Spinal cord (tissue), 10 donors: ENCODE results near the gene TNKS1BP1. TPM values are rescaled to one million over a fixed set of nuclear protein-coding genes. Genes with fewer than 3 reads are reported as not detected.

Experiments
- DNase-seq, 6 donors: peaks; one replicate each; pipeline versions ENCODE4 v3.0.0 to v3.0.0-alpha.2; 2013 to 2015; ENCODE audit warnings: low spot score in 6 of 6, low read depth in 4 of 6
- H3K27ac ChIP-seq: one replicate; pipeline ENCODE4 v1.5.1; 2013; ENCODE audit warnings: low read depth, low read length, control low read depth
- H3K27me3 ChIP-seq: one replicate; pipeline ENCODE4 v1.6.1; 2013; ENCODE audit warnings: low read length; ENCODE audit not compliant: control insufficient read depth, insufficient read depth
- H3K36me3 ChIP-seq: one replicate; pipeline ENCODE4 v1.6.1; 2013; ENCODE audit warnings: low read length; ENCODE audit not compliant: control insufficient read depth, insufficient read depth
- H3K4me1 ChIP-seq: one replicate; pipeline ENCODE4 v1.6.1; 2013; ENCODE audit warnings: low read length; ENCODE audit not compliant: control insufficient read depth, insufficient read depth
- H3K4me3 ChIP-seq: one replicate; pipeline ENCODE4 v1.5.1; 2013; ENCODE audit warnings: low read depth, low read length, control low read depth
- H3K9me3 ChIP-seq: one replicate; pipeline ENCODE4 v1.6.1; 2013; ENCODE audit warnings: low read length; ENCODE audit not compliant: control insufficient read depth, insufficient read depth
- WGBS: methylation state at CpG from one replicate; pipeline ENCODE4 v1.1.5; 2013; ENCODE audit warnings: missing lambda C conversion rate; ENCODE audit not compliant: insufficient coverage; 5-methylcytosine and 5-hydroxymethylcytosine counted together
- polyA plus RNA-seq, 2 donors: library from polyadenylated mRNA; unstranded; fragments of 120-200 nt; gene quantifications; one replicate each; pipeline ENCODE4 v1.2.1, GENCODE V29; 2013; ENCODE audit not compliant: insufficient read length in 2 of 2
- total RNA-seq, 2 donors: library from RNA; depleted of rRNA in 1 of 2; stranded (reverse); fragments of 120-200 nt in 1 of 2; fragments of >200 nt in 1 of 2; gene quantifications; one replicate each; pipeline versions ENCODE4 v1.2.3 to v1.2.4, GENCODE V29; 2013 to 2014
- donor health status: healthy.

The TNKS1BP1 gene
- total and polyA plus RNA-seq, 4 donors, result 17.2 to 58.3 (median 43.5) TPM

DNA sequence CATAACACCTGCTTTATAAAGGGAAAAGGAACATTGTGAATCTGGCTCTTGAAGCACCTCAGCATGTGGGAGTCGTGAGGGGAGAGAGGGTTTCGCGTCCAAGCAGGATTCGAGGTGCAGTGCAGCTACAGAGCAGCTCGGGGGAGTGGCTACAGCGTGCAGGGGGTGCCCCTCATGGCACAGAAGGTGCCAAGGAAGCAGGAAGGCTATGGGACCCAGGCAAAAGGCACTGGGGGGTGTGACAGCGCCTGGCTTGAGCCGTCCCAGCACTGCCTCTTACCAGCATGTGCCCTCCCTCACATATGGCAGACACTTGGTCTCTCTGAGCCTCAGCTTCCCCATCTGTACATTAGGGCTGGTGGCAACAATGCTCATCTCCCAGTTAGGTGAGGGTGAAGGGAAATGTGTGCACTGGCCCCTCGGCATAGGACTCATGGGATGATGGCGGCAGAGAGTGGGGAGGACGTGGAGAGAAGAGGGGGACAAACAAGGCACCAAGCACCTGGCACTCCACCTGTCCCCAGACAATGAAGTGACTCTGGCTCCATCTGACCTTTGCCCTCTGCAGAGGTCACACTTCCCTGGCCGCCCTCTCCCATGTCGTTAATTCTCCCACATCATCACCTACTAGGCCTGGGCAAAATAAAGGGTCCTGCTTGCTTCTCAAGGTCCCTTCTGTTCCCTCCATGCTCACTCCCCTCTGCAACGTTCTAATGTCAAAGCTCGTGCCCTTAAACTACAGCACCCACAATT, 10.4 kb downstream of the TNKS1BP1 start:
- no peak overlapping the region for H3K4me3 ChIP-seq
- H3K9me3 ChIP-seq, result no peaks in the 10 kb centered on the region
- H3K27me3 ChIP-seq, result no peaks in the 10 kb centered on the region
- no peak for DNase-seq
- H3K27ac ChIP-seq, result no peak overlapping the region
- WGBS, result 83% methylated on average over 12 of the region's 15 CpGs
- peaks cover 46% of the 10 kb centered on the region for H3K4me1 ChIP-seq
- H3K36me3 ChIP-seq, result peaks cover 89% of the 10 kb centered on the region

DNA sequence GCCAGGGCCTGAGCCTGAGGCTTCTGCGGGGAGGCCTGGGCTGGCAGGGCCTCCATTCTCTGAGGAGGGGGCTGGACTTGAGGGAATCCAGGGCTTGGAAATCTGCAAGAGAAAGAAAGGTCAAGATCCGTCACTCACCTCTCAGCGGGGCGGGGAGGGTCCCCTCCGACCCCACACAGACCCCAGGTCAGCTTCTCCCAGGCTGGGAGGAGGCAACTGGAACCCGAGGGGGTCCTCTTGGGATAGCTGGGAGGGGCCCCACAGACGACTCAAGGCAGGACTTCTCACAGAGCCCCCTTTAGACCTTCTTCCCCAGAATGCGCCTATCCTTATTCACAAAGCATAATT, 11.0 kb downstream of the TNKS1BP1 start:
- WGBS, result 50% methylated on average over 5 of the region's 8 CpGs
- DNase-seq, result no peak
- no peak overlapping the region for H3K4me3 ChIP-seq
- H3K27me3 ChIP-seq, result no peaks in the 10 kb centered on the region
- peaks cover 46% of the 10 kb centered on the region for H3K4me1 ChIP-seq
- H3K36me3 ChIP-seq, result peaks cover 92% of the 10 kb centered on the region
- H3K9me3 ChIP-seq, result no peaks in the 10 kb centered on the region
- H3K27ac ChIP-seq, result no peak overlapping the region

DNA sequence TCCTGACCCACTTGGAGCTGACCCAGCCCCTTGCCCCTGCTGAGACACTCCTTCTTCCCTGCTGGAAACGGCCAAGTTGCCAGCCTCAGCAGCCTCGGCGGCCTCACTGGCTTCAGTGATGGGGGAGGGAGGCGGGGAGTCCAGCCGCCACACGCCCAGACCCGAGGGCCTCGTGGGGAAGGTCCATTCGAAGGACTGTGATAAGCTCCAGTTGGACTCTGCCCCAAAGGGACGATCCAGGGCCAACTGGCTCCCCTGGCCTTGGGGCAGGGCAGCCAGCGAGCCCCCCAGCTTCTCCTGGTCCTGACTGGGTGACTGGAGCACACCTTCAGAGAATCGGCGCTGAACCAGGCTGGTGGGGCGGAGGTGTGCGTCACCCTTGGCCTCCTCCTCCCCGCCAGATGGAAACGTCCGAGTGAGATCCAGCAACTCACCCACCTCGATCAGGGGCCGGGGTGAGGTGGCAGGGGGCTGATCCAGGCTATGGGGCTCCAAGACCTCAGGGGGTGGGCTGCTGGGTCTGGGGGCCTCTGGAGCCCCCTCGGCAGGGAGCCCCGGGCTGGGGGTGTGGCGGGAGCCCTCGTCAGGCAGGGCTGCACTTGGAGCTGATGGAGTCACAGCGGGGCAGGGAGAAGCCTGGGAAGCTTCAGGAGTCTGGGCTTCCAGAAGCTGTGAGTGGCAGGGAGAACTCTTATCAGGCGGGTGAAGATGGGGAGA, 11.5 kb downstream of the TNKS1BP1 start:
- 78% methylated on average over 26 of the region's 26 CpGs for WGBS
- H3K4me1 ChIP-seq, result peaks cover 42% of the 10 kb centered on the region
- H3K9me3 ChIP-seq, result no peaks in the 10 kb centered on the region
- DNase-seq, result no peak
- no peaks in the 10 kb centered on the region for H3K27me3 ChIP-seq
- peaks cover 92% of the 10 kb centered on the region for H3K36me3 ChIP-seq
- H3K4me3 ChIP-seq, result no peak overlapping the region
- H3K27ac ChIP-seq, result no peak overlapping the region

DNA sequence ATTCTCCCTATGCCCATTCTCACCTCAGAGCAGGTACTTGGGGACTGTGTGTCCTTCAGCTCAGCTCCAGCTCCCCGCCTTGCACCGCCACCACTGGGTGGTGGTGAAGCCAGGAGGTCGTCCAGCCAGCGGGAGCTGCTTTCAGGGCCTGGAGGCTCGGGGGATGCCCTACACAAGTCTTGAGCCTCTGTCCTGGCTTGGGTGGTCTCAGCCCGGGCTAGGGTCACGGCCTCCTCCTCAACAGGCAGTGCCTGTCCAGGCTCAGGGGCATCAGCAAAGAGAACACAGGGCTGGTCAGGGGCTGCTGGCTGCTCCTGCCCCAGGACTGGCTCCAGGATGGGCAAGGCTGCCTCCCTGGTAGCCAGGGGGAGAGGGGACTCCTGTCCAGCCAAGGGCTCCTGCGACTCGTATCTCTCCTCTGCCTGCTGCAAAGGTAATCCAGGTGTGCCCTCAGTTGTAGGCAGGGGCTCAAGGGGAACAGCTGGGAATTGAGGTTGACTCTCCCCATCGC, 12.2 kb downstream of the TNKS1BP1 start:
- Histone ChIP-seq H3K27ac (no peak overlapping the region), H3K27me3 (no peaks in the 10 kb centered on the region), H3K4me3 (no peak overlapping the region), H3K9me3 (no peaks in the 10 kb centered on the region), H3K4me1 (peaks cover 36% of the 10 kb centered on the region), H3K36me3 (peaks cover 87% of the 10 kb centered on the region)
- WGBS, result 88% methylated on average over 10 of the region's 10 CpGs
- DNase-seq, result no peak

DNA sequence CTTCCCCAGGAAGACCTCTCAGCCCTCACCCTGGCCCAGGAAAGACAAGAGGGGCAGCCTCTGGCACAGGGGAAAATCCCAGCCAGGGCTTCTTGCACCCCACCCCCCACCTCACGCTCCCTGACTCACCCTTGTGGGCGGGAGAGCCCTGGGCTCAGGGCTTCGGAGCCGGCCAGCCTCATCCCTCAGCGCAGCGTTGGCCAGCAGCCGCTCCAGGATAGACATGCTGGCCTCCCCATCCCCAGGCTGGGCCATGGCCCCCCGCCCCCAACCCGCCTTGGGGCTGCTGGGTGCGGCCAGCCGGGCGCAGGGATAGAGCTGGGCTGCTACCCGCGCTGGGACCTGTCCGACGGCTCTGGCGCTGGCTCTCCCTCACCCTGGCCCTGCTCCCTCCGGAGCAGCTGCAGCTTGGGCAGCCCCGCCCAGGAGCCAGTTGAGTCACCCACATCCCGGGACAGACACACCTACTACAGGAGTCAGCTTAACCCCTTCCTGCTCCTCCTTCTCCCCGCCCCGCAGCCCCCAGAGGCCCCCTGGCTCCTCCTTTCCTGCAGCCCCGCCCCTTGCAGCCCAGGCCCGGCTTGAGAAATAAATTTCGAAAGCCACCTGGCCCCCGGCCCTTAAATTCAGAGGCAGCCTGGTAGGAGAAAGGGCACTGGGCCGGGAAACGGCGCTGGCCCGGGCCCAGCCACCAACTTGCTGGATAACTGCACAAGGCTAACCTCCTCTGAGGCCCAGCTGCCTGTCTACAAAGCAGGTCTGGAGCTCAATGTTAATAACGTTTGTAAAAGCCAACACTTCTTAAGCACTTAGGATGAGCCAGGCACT, 13.4 kb downstream of the TNKS1BP1 start:
- 14% methylated on average over 31 of the region's 31 CpGs for WGBS
- DNase-seq, result peak in 3 of 6 donors; percentile 9 to 82 (median 59)
- H3K4me1 ChIP-seq, result peaks cover 34% of the 10 kb centered on the region
- H3K27me3 ChIP-seq, result no peaks in the 10 kb centered on the region
- peak overlapping the region; percentile 61 for H3K27ac ChIP-seq
- H3K9me3 ChIP-seq, result no peaks in the 10 kb centered on the region
- peaks cover 79% of the 10 kb centered on the region for H3K36me3 ChIP-seq
- peak overlapping the region; percentile 1 for H3K4me3 ChIP-seq

DNA sequence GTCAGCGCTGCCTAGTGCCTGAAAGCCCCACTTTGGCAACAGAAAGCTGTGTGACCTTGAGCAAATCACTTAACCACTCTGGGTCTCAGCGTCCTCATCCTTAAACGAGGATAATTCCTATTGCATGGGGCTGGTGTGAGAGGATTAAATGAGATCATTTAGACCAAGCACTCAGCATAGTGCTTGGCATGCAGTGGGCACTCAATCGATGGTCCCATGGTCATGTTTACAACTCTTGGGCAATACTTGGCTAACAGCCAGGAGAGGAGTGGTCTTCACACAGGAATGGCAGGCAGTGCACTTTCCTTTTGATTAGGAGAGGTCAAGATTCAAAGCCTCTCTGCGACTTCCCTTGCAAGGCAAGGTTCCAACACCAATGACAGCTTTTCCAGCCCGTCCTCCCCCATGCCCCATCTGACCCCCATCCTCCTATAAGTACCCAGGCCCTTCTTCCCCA, 14.1 kb downstream of the TNKS1BP1 start:
- peak overlapping the region; percentile 1 for H3K4me3 ChIP-seq
- peak overlapping the region; percentile 61 for H3K27ac ChIP-seq

DNA sequence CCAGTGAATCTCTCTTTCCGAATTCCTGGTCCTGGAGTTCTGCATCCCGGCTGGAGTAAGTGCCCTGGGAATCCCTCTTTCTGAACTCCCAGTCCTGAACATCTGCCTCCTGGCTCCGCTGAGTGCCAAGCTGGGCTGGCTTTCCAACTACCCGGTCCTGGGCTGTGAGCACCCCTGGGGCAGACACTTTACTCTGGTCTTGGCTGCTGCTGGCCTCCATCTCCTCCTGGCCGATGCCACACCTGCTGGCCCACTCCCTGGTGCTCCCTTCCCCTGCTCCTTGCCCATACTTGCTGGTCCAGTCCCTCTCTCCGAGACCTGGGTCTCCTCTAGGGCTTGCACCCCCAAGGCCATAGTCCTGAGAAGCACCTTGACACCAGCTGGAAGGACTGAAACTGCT, 14.7 kb downstream of the TNKS1BP1 start:
- Histone ChIP-seq H3K27me3 (no peaks in the 10 kb centered on the region), H3K4me3 (no peak overlapping the region), H3K27ac (no peak overlapping the region), H3K36me3 (peaks cover 70% of the 10 kb centered on the region), H3K4me1 (peaks cover 37% of the 10 kb centered on the region), H3K9me3 (no peaks in the 10 kb centered on the region)
- no peak for DNase-seq
- 85% methylated on average over 6 of the region's 6 CpGs for WGBS

More for the DNA sequence above, 14.1 kb downstream of the TNKS1BP1 start:
- Histone ChIP-seq H3K4me1 (peaks cover 37% of the 10 kb centered on the region), H3K27me3 (no peaks in the 10 kb centered on the region), H3K36me3 (peaks cover 73% of the 10 kb centered on the region), H3K9me3 (no peaks in the 10 kb centered on the region)
- 37% methylated on average over 3 of the region's 6 CpGs for WGBS
- peak in 2 of 6 donors; percentile 46 to 57 for DNase-seq

DNA sequence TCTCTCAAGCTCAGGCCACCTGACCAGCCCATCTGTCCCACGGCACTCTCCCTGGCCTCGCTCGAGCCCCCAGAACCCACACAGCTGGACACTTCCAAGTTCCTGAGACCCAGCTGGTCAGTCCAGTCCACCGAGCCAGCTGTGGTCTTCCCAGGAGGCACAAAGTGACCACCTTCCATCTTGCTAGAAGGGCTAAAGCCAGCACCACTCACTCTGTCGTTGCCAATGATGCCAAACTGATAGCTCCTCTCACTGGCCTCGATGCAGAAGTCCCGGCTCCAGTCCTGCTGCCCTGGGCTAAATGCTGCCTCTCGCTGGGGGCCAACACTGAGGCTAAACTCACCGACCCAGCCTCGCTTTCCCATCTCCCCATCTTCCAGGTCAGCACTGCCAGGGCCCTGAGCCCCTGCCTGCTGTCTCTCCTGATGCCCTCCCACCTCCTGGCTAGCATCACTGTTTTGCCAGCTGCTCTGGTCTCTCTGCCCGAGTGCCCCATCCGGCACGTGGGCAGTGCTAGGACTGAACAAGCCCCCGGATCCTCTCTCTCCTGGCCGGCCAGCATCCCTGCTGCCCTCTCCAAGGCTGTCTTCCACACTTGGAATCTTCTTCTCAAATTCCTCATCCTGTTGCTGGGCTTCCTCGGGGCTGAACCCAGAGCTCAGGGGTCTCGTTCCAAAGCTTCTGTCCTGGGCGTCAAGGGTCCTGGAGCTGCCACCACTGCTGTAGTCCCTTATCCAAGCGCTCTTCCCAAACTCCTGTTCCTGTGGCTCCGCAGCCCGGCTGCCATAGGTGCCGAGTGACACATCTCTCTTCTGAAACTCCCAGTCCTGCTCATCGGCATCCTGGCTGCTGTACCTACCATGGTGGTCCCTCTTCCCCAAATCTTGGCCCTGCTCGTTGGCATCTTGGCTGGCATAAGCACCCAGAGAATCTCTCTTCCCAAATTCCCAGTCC, 15.4 kb downstream of the TNKS1BP1 start:
- 90% methylated on average over 24 of the region's 24 CpGs for WGBS
- H3K27ac ChIP-seq, result no peak overlapping the region
- H3K4me1 ChIP-seq, result peaks cover 39% of the 10 kb centered on the region
- no peaks in the 10 kb centered on the region for H3K9me3 ChIP-seq
- no peak for DNase-seq
- H3K4me3 ChIP-seq, result no peak overlapping the region
- peaks cover 63% of the 10 kb centered on the region for H3K36me3 ChIP-seq
- no peaks in the 10 kb centered on the region for H3K27me3 ChIP-seq
